Measurements from ENCODE around the gene EVI5L. TPM values are rescaled to one million over a fixed set of nuclear protein-coding genes. Genes with fewer than 3 reads are reported as not detected.

EVI5L gene
- total and polyA plus RNA-seq, 2 of the 8 experiments (the other 6 are each of a cell fraction or from before 2014, with no cell fraction given), result 7.2 to 11.0 TPM

DNA sequence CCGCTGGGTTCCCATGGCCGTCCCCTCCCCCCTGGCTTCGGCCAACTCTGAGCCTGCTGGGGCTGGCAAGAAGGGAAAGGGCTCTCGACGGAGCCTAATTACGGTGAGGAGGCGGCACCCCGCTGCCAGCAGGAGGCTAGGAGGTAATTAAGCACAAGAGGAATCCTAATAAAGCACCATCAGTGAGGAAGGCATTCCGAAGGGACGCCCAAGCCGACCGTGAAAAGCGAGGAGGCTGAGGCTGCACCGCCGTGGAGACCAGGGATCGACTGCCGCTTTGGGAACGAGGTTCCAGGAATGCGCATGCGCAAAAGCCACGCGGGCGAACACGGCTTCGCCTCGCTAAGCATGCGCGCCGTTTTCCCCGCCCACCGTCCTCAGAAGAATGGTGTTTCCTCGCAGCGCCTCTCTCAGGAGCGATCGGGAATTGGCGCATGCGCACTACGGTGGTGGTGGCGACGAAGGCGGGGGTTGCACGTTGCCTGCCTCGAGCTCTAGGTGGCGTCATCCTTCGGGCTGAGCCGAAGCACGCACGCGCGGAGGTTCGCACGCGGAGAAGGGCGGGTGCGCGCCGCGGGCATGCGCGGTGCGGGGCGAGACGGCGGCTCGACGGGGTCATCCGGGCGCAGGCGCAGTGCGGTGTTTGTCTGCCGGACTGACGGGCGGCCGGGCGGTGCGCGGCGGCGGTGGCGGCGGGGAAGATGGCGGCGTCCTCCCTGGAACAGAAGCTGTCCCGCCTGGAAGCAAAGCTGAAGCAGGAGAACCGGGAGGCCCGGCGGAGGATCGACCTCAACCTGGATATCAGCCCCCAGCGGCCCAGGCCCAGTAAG, 73.4 kb downstream of the EVI5L start, which contains the start of gene MAP2K7 (continued):
- TF ChIP-seq, protein P1, sequence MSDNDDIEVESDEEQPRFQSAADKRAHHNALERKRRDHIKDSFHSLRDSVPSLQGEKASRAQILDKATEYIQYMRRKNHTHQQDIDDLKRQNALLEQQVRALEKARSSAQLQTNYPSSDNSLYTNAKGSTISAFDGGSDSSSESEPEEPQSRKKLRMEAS (IDR thresholded peaks at IDR 0.05), result peak; percentile 97
- TF ChIP-seq CBX5 (IDR thresholded peaks at IDR 0.05; ENCODE audit: low read depth, low read length) (no peak), YY1 (IDR thresholded peaks at IDR 0.05; ENCODE audit: low read depth, low read length) (peak; percentile 88), EGR1 (IDR thresholded peaks at IDR 0.05; ENCODE audit: borderline replicate concordance, low read depth, low read length) (no peak), CBX8 (IDR thresholded peaks at IDR 0.05; ENCODE audit: borderline replicate concordance, low read depth, low read length) (no peak), TAF7 (optimal IDR thresholded peaks at IDR 0.05; ENCODE audit: borderline replicate concordance, low read depth, low read length) (no peak), SRF (IDR thresholded peaks at IDR 0.05; ENCODE audit: low read depth, low read length) (no peak), RAD21 (IDR thresholded peaks at IDR 0.05 in 1 of 2, conservative IDR thresholded peaks at IDR 0.05 in 1 of 2; ENCODE audit: low read depth in 2 of 2, low read length in 2 of 2) (peak; percentile 38 to 48; a peak in 3 of 4 replicates), HDAC6 (IDR thresholded peaks at IDR 0.05; ENCODE audit: low read depth, low read length) (no peak), RFX5 (IDR thresholded peaks at IDR 0.05; ENCODE audit: borderline replicate concordance, low read depth, low read length) (no peak), TCF12 (IDR thresholded peaks at IDR 0.05; ENCODE audit: low read depth, low read length) (0 out of 2 replicates have a peak, but pooled peaks have one; percentile 23), SP1 (IDR thresholded peaks at IDR 0.05; ENCODE audit: low read depth, low read length) (no peak), POLR2AphosphoS5 (IDR thresholded peaks at IDR 0.05; ENCODE audit: low read depth, low read length) (peak; percentile 95), CEBPB (IDR thresholded peaks at IDR 0.05; ENCODE audit: low read depth, low read length) (peak; percentile 54; the same call in 1 of the 2 replicates), RXRA (IDR thresholded peaks at IDR 0.05; ENCODE audit: insufficient read depth, low read depth, low read length) (no peak), SIX5 (IDR thresholded peaks at IDR 0.05; ENCODE audit: low read depth, low read length) (no peak), TBP (IDR thresholded peaks at IDR 0.05; ENCODE audit: low read depth, low read length) (0 out of 2 replicates have a peak, but pooled peaks have one; percentile 59), NRF1 (IDR thresholded peaks at IDR 0.05; ENCODE audit: low read depth, low read length) (peak; percentile 86), TAF1 (IDR thresholded peaks at IDR 0.05; ENCODE audit: low read depth, low read length) (peak; percentile 87), KDM5A (IDR thresholded peaks at IDR 0.05; ENCODE audit: low read length) (no peak), CHD1 (IDR thresholded peaks at IDR 0.05; ENCODE audit: low read depth, low read length) (no peak), HDAC2 (IDR thresholded peaks at IDR 0.05; ENCODE audit: borderline replicate concordance in 1 of 2, low read depth in 2 of 2, low read length in 2 of 2) (0 out of 4 replicates have a peak, but pooled peaks of 1 of the 2 experiments have one; percentile 15), NANOG (IDR thresholded peaks at IDR 0.05; ENCODE audit: insufficient read depth, low read depth, low read length, poor library complexity, severe bottlenecking) (no peak), KDM4A (IDR thresholded peaks at IDR 0.05; ENCODE audit: low read depth, low read length, severe bottlenecking) (peak; percentile 22)
